ENCODE data around the gene RNF135.

Gene RNF135

DNA sequence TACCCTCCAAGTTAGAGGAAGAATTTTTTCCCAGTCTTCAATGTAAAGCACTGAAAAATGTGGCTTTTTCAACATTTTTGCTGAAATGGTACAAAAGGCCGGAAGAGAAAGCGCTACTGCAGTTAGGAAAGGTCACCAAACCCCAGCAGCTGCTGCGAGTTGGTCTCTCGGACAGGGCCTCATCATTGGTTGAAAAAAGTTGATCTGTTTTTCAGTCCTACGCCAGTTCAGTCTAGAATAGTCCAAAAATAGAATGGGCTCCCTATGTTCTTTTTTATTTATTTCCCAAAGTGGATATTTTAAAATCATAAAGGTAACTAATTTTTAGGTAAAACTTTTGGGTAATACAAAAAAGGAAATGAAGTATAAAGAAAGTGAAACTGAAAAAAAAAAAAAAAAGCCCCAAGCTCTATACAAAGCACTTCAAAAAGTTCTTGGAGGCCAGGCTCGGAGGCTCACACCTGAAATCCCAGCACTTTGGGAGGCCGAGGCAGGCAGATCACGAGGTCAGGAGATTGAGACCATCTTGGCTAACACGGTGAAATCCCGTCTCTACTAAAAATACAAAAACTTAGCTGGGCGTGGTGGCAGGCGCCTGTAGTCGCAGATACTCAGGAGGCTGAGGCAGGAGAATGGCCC, 31.7 kb upstream of the RNF135 start:
- TF ChIP-seq, protein P1, sequence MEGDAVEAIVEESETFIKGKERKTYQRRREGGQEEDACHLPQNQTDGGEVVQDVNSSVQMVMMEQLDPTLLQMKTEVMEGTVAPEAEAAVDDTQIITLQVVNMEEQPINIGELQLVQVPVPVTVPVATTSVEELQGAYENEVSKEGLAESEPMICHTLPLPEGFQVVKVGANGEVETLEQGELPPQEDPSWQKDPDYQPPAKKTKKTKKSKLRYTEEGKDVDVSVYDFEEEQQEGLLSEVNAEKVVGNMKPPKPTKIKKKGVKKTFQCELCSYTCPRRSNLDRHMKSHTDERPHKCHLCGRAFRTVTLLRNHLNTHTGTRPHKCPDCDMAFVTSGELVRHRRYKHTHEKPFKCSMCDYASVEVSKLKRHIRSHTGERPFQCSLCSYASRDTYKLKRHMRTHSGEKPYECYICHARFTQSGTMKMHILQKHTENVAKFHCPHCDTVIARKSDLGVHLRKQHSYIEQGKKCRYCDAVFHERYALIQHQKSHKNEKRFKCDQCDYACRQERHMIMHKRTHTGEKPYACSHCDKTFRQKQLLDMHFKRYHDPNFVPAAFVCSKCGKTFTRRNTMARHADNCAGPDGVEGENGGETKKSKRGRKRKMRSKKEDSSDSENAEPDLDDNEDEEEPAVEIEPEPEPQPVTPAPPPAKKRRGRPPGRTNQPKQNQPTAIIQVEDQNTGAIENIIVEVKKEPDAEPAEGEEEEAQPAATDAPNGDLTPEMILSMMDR (IDR thresholded peaks at IDR 0.05): no peak
- Histone ChIP-seq H3K27ac (no peak overlapping the region), H3K9me3 (no peaks in the 10 kb centered on the region), H3K4me1 (ENCODE audit: control insufficient read depth in 1 of 2, insufficient read depth in 1 of 2, low read depth in 1 of 2, low read length in 1 of 2) (peaks cover 0 to 5% of the 10 kb centered on the region in 2 experiments), H3K27me3 (no peaks in the 10 kb centered on the region), H3K4me3 (ENCODE audit: low read depth in 1 of 2, low read length in 1 of 2) (no peak overlapping the region), H3K36me3 (no peaks in the 10 kb centered on the region)

DNA sequence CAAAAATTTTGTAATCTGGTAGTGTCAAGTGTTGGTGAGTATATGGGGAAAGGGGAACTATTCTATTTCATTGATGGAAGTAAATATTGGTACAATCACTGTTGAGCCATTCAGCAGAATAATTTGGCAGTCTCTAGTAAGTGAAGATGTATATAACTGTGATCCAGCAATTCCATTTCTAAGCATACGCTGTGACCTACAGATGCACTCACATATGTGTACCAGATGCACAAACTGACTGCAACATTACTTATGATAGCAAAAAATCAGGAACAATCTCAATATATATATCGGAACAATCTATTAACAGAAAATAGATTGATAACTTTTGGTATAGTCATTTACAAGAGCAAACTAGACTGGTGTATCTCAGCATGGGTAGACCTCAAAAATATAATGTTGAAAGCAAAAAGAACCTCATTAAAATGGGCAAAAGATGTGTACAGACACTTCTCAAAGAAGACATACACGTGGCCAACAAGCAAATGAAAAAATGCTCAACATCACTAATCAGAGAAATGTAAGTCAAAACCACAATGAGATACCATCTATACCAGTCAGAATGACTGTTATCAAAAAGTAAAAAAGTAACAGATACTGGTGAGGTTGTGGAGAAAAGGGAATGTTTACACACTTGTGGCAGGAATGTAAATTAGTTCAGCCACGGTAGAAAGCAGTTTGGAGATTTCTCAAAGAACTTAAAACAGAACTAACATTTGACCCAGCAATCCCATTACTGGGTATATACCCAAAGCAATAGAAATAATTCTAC, 28.3 kb upstream of the RNF135 start:
- H3K27me3 ChIP-seq: no peaks in the 10 kb centered on the region
- TF ChIP-seq, protein P1 (IDR thresholded peaks at IDR 0.05): no peak
- no peaks in the 10 kb centered on the region for H3K36me3 ChIP-seq
- no peak overlapping the region for H3K4me3 ChIP-seq (ENCODE audit: low read depth in 1 of 2, low read length in 1 of 2)
- no peaks in the 10 kb centered on the region for H3K9me3 ChIP-seq
- no peak overlapping the region for H3K27ac ChIP-seq
- peaks cover 0 to 2% of the 10 kb centered on the region in 2 experiments for H3K4me1 ChIP-seq (ENCODE audit: control insufficient read depth in 1 of 2, insufficient read depth in 1 of 2, low read depth in 1 of 2, low read length in 1 of 2)

DNA sequence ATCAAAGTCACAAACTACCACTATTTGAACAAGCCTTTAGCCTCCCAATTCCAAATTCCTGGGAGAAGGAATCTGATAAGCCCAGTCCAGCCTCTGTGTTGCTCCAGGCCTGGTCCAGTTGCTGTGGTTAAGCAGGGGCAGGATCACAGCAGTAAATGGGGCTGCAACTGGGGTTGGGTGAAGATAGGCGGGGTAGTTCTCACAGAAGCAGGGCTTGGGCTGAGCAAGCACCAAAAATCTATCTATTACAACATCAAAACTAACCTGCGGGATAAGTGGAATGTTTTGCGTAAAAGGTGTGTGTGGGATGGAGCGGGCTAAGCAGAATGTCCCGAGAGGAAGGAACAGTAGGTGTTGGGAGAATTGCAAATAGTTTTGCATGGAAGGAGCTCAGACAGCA, 23.0 kb upstream of the RNF135 start:
- H3K27me3 ChIP-seq: no peaks in the 10 kb centered on the region
- TF ChIP-seq, protein P1 (IDR thresholded peaks at IDR 0.05): no peak
- H3K27ac ChIP-seq: no peak overlapping the region
- no peak overlapping the region for H3K4me3 ChIP-seq (ENCODE audit: low read depth in 1 of 2, low read length in 1 of 2)
- no peaks in the 10 kb centered on the region for H3K9me3 ChIP-seq
- H3K4me1 ChIP-seq (ENCODE audit: control insufficient read depth in 1 of 2, insufficient read depth in 1 of 2, low read depth in 1 of 2, low read length in 1 of 2): peaks cover 6 to 8% of the 10 kb centered on the region in 2 experiments
- no peaks in the 10 kb centered on the region for H3K36me3 ChIP-seq

DNA sequence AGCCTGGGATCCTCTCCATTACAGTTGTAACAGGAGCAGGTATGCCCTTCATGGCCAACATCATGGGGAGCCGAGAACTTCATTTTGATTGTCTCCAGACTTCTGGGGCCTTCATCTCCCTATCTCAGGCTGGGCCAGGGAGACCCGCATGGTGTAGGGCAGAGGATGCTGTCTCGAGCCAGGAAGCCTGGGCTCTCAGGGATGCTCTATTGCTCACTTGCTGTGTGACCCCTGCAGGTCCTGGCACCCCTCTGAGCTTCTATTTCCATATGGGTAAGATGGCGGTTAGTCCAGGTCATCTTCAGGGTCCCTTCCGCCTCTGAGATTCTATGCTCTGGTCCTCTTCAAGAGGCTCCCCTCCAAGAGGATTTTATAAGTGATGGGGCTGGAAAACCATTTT, 20.6 kb upstream of the RNF135 start:
- no peak overlapping the region for H3K4me3 ChIP-seq (ENCODE audit: low read depth in 1 of 2, low read length in 1 of 2)
- no peaks in the 10 kb centered on the region for H3K9me3 ChIP-seq
- no peak overlapping the region for H3K27ac ChIP-seq
- H3K36me3 ChIP-seq: no peaks in the 10 kb centered on the region
- peaks cover 28 to 30% of the 10 kb centered on the region in 2 experiments for H3K4me1 ChIP-seq (ENCODE audit: control insufficient read depth in 1 of 2, insufficient read depth in 1 of 2, low read depth in 1 of 2, low read length in 1 of 2)
- no peaks in the 10 kb centered on the region for H3K27me3 ChIP-seq
- TF ChIP-seq, protein P1 (IDR thresholded peaks at IDR 0.05): no peak

DNA sequence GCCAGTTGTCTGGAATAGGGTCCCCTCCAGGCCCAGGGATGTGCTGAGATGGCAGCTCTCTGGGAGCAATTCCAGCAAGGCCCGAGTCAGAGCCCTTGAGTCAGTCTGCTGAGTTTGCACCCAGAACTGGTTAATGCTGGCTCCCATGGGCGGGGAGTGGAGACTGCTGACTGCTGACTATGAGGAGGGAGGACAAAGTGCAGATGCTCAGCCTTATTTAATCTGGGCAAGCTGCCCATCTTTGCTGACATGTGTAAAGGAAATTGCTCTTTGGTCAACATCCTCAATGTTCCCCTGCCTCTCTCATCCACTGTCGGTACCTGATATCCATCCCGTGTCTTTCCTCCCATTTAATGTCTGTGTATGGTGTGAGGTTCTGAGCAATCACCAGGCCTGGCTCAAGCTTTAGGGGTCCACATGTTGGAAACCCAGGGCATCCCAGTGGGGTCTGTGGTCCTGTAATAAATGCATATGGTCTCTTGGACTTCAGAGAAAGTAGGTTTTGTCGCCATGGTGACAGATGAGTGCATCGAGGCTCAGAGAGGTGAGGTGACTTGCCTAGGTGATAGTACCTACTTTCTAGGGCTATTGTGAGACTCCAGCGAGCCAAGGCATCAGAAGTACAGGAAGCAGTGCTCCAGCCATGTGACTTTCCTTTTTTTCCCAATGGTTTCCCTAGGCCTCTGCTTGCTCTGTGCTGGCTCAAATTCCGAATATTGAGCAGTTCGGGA, 20.0 kb upstream of the RNF135 start:
- TF ChIP-seq, protein P1 (IDR thresholded peaks at IDR 0.05): no peak
- Histone ChIP-seq H3K27me3 (no peaks in the 10 kb centered on the region), H3K36me3 (no peaks in the 10 kb centered on the region), H3K4me1 (ENCODE audit: control insufficient read depth in 1 of 2, insufficient read depth in 1 of 2, low read depth in 1 of 2, low read length in 1 of 2) (peaks cover 28 to 30% of the 10 kb centered on the region in 2 experiments), H3K4me3 (ENCODE audit: low read depth in 1 of 2, low read length in 1 of 2) (no peak overlapping the region), H3K27ac (no peak overlapping the region), H3K9me3 (no peaks in the 10 kb centered on the region)
